GM19351 (cell line): ENCODE results near the gene SPHK1.

Experiments
- ATAC-seq: cut with Tn5 transposase; IDR thresholded peaks from one replicate; pipeline ENCODE4 v1.9.1; 2021; ENCODE audit warnings: mild to moderate bottlenecking, moderate library complexity; ENCODE audit not compliant: unreplicated experiment

SPHK1 gene

DNA sequence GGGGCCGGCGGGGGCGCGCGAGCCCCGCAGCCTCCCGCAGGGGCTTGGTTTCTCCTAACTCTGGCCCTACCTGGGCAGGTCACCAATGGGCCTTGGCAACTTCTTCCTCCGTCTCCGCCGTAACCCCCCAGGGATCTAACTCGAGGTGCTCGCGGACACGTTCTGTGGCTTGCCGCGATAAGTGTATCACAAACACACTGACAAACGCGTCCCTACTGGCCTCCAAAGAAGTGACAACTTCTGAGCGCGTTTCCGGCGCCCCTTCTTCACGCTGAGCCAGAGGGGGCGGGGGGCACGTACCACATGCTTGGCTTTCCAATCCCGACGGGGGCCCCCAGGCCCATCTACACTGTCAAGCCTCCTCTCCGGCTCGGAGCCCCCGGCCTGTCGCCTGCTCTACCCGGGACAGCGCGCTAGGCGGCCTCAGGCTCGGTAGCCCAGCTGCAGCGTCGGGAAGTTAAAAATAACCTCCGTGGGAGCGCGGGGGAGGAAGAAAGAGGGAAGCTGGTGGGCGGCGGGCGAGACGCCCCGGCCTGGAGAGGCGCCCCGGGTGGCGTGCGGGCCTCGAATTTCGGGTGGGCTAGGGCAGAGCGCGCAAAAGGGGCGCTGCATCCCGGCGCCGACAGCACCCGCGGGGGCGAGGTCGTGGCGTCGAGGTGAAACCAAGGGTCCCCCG lies 725 bp upstream of the SPHK1 start:
- ATAC-seq = no peak

DNA sequence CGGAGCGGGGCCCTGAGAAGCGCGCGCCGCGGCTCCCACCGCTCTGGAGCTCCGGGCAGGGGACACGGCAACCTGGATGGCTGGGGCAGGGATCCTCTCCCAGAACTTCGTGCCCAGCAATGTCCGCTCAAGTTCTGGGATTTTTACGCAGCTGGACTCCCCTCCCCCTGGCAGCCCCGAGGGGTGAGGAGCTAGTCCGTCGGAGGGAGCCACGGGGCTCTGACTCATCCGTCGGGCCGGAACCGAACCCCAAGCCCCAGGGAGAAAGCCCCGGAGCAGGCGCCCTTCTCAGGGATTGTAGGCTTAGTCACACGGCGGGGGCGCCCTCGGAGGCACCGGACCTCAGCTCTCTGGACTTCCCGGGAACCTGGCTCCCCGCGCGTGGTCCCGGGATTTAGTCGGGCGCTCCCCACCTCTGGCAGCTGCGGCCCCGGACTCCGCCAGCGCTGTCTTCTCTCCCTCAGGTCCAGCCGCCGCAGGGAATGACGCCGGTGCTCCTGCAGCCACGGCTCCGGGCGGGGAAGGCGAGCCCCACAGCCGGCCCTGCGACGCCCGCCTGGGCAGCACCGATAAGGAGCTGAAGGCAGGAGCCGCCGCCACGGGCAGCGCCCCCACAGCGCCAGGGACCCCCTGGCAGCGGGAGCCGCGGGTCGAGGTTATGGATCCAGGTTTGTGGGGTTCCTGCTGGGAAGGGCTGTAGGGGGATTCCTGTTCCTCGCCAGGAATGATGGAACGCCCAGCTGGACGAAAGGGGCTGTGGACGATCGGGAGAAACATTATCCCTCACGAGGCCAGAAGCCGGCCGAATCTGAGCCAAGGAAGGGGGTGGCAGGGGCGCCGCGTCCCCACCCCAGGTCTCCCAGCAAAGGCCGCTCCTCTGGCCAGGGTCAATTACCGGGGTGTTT lies 830 bp downstream of the SPHK1 start:
- ATAC-seq = no peak

DNA sequence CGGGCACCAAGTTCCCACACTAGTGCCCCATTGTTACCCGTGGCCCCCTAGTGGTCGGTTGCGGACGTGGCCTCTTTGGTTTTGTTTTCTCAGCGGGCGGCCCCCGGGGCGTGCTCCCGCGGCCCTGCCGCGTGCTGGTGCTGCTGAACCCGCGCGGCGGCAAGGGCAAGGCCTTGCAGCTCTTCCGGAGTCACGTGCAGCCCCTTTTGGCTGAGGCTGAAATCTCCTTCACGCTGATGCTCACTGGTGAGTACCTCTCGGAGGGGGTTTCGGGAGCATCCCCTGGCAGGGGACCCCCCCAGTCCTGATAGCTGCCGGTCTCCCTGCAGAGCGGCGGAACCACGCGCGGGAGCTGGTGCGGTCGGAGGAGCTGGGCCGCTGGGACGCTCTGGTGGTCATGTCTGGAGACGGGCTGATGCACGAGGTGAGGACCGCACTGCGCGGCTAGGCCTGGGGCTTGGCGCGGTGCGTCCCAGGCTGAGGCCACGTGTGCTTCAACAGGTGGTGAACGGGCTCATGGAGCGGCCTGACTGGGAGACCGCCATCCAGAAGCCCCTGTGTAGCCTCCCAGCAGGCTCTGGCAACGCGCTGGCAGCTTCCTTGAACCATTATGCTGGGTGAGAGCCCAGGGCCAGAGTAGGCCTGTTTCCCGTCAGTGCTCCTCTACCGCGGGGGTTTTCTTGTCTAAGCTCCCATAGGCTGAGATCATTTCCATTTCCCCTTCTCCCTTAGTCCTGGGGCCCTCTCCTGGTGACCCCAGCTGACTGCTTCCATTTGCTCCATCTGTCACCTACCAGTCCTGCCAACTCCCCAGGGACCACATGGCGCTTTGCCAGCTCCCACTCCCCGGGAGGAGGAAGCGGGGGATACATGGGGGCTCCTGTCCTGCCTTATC lies 1.7 kb downstream of the SPHK1 start:
- ATAC-seq = no peak

DNA sequence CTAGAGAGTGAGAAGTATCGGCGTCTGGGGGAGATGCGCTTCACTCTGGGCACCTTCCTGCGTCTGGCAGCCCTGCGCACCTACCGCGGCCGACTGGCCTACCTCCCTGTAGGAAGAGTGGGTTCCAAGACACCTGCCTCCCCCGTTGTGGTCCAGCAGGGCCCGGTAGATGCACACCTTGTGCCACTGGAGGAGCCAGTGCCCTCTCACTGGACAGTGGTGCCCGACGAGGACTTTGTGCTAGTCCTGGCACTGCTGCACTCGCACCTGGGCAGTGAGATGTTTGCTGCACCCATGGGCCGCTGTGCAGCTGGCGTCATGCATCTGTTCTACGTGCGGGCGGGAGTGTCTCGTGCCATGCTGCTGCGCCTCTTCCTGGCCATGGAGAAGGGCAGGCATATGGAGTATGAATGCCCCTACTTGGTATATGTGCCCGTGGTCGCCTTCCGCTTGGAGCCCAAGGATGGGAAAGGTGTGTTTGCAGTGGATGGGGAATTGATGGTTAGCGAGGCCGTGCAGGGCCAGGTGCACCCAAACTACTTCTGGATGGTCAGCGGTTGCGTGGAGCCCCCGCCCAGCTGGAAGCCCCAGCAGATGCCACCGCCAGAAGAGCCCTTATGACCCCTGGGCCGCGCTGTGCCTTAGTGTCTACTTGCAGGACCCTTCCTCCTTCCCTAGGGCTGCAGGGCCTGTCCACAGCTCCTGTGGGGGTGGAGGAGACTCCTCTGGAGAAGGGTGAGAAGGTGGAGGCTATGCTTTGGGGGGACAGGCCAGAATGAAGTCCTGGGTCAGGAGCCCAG lies 2.8 kb downstream of the SPHK1 start:
- ATAC-seq = no peak

DNA sequence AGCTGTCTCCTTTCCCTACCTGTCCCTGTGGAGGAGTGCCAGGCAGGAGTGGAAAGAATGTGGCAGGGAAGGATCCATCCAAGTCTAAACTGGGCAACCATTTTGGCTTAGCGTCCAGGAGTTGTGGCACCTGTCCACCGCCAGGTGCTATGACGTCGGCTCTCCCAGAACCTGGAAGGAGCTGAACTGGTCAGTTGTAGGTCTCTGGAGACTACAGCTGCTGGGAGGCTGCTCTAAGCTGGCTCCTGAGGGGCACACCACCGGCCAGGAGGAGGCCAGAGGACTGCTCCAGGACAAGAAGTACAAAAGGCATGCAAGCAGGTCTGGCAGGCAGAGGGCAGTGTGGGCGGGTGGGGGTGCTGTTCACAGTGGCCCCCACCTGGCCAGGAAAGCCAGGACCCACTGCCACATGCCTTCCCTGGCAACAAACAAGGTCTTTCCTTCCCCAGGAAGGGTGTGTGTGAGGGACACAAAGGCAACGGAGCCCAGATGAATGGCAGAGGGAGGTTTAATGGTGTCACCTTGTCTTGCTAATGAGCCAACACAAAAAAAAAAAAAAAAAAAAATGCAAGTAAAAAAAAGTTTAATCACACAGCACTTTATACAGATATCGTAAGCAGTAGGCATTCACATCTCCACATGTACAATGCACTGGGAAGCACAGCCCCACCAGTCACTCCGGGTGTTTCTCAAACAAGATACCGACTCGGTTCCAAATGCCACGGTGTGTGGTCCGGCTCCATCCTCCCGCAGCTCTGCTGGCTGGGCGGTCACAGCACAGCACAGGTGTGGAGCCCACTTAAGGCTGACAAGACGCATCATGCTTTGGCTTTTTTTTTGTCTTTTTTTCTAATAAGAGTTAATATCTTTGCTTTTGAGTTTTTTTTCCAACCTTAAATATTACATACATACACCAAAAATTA lies 4.8 kb downstream of the SPHK1 start:
- no peak for ATAC-seq

DNA sequence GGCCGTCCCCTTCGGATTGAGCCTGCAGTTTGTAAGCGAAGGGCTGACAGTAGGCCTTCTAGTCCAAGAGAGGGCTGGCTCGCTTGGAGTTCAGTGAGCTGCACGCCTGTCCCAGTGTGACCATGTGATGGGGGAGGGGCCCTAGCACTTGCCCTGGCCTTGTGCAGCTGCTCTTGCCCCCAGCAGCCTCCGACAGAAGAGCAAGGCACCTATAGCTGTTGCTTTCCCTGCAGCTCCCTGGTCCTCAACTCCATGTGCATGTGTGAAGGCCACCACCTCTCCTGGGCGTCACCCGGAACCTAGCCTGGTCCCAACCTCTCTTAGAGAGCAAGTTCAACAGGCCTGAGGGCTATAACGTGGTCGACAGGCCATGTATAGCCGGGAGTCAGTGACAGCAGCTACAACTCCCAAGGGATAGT lies 5.6 kb downstream of the SPHK1 start:
- no peak for ATAC-seq

DNA sequence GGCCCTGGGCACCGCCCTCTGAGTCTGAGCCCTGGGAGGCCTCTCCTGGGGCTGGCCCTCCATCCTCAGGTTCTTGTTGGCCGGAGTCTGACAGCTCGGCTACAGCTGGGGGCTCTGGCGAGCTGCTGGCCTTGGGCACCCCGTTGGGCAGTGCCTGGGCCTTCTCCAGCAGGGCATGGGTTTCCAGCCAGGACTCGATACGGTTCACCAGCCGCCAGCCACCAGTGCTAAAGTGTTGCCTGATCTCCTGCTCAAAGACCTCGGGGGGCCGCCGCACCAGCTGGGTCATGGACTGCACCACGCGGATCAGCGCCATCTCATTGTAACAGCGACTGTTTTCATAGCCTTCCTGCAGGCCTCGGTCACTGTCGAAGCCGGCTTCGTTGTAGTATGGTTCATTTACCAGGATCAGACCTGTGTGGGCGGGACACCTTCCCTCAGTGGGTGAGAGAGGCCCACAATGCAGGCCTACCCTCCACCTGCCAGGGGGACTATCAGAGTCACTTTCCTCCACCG lies 6.8 kb downstream of the SPHK1 start:
- no peak for ATAC-seq

DNA sequence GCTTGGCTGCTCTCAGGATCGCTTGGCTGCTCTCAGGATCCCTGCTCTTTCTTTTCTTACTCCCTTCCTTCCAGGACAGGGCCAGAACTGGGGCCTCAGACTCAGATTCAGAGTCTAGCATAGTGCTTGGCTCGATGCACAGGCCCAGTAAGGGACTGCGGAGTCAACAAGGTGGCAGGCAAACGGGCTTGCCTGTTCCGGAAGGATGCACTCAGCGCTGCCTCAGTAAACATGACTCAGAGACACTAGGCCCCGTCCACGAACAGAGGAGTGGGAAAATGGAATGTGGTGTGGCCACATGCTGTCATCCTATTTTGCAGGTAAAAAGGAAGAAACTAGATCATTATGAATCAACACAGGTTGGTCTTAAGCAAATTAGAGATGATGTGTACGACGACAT lies 9.8 kb downstream of the SPHK1 start:
- ATAC-seq = no peak

DNA sequence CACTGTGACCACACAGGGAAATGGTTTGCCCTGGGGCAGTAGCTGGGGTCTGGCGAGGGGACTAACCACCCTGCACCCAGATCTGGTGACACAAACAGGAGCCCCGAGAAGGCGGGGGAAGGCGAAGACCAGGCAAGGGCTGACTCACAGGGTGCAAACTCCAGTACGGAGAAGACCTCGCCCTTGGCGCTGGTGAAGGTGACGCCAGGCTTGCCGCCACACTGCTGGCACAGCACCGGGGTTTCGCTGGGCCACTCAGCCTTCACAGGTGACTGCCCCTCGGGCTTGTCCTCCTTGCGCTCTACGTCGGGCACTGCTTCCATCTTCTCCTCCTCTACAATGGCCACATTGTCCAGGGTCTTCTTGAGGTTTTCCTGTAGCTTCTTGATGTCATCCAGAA lies 11.6 kb downstream of the SPHK1 start:
- no peak for ATAC-seq

DNA sequence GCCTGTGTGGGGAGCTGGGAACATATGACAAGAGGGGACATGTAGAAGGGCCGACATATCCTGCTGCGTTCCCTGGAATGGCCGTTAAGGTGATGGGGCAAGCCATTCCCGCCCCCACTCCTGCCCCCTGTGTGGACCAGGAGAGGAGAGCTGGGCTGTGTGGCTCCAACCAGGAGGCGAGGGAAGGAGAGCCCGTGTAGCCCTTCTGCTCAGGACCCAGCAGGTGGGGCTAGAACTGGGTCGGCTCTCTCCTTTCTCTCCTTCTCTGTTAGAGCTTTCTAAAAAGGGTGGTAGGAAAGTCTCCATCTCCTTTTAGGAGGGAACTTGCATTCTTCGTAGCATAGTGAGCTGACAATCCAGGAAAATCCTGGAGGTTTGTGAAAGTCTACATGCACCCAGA lies 12.8 kb downstream of the SPHK1 start:
- ATAC-seq = no peak

DNA sequence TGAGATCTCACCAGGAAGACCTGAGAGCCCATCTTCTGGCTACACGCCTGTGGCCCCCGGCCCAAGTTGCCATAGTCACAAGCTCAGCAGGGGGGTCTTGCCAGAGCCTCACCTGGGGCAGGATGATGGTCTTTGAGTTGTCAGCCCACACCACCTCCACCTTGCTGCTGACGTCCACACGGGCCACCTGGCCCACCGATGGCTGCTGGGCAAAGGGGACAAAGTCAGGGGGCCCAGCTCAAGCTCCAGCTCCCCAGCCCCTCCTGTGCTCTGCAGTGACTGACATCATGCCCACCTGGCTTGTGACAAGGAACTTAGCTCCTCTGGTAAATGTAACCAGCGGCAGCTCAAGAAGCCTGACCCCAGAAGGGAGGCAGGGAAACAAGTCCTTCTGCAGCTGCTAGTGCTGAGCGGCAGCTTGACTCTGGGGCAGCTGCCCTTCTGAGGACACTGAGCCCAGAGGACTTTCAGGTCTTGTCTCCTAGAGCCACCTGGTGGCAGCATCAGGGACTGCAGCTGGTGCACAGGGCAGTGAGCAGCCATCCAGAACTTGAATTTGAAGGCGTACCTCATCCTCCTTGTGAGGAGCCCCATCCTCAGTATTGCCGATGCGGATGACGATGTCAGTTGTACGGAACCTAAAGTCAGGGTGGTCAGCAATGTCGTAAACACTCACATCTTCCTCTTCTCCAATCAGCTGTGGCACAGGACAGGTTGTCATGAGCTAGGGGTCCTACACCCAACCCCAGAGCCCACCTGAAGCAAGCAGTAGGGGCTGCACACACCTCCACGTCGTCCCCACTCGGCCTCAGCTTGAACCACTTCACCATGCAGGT lies 13.5 kb downstream of the SPHK1 start:
- ATAC-seq = no peak

DNA sequence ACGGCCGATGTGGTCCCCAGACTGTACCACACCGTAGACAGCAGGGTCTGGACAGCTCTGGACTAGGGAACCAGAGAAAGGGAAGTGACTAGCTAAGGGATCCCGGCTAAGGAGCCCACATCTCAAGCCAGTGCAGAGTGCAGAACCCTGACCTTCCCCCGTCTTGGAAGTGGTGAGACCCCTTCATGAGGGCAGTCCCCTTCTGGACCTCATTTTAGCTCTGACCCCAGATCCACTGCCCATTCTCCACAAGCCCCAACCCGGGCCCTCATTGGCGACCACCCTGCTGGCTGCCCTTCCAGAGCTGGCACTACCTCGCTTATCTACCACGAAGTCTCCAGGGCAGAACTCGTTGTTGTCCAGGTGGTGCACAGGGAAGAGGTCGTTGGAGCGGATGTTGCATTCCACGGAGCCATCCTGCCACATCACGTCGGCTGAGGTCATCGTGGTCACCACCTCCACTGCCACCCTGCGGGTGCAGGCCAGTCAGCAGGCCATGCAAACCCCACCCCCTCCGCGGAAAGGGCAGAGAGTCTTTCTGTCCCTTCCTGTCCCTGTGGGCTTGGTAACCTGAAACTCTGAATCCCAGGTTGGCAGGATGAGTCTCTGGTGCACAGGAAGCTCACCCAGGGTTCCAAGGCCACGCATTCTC lies 14.2 kb downstream of the SPHK1 start:
- no peak for ATAC-seq

DNA sequence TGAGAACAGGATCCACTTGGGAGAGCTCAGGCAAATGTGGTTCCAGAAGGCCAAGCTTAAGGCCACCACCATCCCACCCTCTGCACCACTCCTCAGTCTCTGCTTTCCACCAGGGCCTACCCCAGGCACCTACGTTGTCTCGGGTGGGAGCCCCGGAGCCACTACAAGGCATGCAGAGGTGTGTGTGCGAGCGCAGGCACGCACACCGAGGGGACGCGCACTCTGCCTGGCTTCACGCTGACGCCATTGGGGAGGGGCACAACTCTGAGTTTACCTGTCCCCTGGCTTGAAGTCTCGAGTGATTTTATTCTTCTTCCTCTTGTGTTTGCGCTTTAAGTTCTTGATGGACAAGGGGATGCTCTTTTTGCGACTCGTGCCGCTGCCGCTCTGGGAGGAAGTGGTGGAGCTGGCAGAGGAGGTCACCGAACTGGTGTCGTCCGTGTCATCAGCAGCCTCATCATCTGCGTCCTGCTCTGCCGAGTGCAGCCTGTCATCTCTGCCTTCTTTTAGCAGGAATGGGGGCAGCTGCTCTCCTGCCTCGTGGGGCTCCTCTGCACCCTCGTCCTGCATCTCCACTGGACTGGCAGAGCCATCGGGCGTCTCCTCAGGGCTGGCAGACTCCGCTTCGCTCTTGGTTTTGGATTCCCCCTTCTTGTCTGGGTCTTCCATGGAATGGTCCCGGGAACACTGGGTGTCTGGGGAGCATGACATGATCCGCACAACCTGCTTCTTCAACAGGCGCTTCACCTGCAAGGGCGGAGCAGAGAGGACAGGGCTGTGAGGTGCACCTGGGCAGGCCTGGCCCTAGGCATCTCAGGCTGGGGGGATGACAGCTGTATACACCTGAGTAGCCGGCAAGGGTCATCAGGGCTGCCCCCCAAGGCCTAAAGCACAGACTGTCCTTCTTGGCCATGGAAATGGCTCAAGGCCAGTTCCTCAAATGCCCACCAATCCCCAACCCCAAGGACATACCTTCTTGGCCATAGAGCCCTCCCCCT lies 15.1 kb downstream of the SPHK1 start:
- ATAC-seq = no peak

DNA sequence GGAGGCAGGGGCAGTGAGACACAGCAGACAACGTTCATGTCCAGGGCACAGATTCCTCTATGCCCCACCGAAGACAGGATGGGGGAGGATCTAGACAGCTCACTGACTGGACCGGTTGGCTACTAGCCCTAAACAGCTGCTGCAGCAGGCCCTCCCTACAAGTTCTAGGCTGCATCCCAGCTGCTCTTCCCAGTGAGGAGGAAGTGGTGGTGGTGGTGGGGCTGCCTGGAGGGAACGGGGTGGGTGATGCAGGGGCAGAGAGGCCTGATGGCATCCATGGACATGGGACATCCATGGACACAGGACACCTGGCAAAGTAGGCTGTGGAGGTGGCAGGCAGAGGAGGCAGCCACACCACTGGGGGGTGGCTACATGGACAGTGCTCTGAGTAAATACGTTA lies 18.3 kb downstream of the SPHK1 start:
- no peak for ATAC-seq

DNA sequence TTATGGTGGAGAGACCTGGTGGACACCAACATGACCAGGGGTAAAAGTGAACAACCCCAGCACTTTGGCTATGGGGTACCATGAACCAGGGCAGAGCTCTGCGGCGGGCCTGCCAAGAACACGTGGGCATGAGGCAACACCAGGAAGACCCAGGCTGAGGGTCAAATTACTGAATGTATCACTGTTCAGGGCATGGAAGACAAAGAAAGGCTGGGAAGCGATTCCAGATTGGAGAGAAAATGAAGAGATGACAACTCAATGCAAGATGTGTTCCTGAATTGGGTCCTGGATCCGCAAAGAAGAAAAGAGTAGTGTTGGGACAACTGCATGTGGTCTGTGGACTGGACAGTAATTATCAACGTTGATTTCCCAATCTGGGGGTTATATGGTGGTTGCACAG lies 19.8 kb downstream of the SPHK1 start:
- no peak for ATAC-seq

DNA sequence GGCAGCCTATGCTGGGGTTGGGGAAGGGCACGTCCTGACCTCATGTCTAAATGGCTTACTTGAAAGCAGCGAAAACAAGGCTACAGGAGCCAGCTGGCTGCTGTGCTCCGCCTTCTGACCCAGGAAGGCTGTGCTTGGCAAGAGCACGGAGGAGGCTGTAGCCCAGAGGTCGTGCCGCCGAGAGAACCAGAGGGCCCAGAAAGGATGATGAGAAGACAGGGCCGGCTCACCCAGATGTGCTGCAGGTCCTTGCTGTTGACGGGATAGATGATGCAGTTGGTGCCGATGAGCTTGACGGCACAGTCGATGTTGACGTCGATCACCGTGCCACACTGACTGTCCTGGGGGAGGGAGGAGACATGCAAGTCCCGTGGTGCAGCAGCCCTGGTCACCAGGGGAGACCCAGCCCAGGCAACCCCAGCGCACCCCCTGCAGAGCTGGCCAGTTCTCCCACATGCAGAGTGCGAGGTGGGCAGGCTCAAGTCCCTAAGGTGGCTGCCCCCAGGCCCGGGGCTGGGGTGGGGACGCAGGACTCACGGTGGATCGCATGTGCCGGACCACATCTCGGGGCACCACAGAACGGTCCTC lies 20.7 kb downstream of the SPHK1 start:
- no peak for ATAC-seq
